ENCODE measurements around the gene OXGR1.
"Not testable (repeated sequence)": the region's sequence is repeated elsewhere in the genome, so short reads cannot be mapped to it uniquely, and the experiment has no call there.

OXGR1 gene

DNA sequence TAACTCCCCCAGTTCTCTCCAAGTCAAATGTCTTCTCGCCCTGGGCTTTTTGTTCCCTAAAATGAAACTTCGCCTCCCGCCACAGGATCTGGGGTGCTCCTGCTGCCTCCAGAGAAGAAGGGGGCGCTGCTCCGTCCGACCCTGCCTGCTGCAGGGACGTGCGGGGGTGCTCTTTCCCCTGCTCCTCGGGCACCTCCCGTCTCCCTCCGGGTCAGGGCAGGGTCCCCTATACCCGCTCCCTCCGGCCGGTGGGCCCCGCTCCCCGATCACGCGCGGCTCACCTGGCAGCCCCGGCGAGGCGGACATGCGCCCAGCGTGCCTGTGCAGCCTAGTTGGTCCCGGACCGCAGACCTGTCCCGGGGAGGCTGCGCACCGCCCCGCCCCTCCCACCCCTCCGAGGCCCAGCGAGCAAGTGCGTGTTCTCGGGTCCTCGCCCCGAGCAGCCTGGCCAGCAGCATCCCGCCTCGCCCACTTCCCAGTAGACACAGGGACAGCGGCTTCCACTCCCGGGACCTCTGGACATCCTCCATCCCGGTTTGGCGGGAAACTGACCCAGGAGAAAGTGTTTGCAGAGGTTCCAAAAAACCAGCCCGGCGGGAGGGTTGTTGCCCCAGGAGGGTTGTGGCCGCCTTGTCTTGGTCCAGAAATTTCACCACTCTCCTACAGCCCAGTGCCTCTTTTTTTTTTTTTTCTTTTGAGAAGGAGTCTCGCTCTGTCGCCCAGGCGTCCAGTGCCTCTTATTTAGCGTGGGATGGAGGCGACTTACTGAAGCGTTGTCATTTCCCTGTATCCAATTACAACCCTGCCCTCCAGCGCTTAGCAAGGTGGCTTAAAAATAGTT lies at the start of gene OXGR1:
TSS of gene OXGR1 (minus strand) at position 460 of the 841 bp plus-strand sequence. CDS start 6,717 bp downstream, outside the sequence.
- no peak for DNase-seq (ENCODE audit: low spot score)

- DNase-seq (ENCODE audit: low spot score): no peak
These were observed 49.0 kb upstream of the OXGR1 start for GRCh38 chr13:97043302-97043701.

DNA sequence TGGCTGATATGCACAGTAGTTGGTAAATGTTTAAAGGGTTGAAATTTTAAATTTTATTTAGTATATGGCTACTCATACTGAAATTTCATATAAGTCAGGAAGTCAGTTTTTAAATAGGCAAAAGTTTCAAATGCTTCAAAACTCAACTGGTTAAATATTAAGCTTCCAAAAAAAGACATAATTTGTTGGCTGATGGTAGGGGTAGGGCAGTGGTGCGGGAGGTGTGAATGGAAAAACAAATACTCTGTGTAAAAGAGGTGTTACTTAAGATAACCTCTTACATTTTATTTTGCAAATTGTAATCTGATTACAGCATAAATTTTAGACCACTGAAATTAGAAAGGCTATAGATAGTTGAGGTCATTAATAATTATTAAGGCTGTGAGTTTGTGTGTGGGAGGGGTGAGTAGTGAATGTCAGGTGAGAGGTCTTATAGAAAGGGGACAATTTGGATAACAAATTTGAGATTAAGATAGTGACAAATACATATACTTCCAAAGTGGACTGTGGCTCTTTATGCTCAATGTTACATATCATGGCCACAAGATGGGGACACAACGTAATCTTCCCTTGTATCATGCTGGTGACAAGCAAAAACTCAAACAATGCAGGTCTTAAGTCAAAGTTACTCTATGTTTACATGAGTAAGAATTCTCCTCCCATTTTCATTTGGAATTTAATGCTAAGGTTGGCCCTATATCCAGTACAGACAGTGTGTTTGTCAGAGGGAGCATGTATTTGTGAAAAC lies 36.6 kb upstream of the OXGR1 start:
- peak; percentile 47 for DNase-seq (ENCODE audit: low spot score)

DNA sequence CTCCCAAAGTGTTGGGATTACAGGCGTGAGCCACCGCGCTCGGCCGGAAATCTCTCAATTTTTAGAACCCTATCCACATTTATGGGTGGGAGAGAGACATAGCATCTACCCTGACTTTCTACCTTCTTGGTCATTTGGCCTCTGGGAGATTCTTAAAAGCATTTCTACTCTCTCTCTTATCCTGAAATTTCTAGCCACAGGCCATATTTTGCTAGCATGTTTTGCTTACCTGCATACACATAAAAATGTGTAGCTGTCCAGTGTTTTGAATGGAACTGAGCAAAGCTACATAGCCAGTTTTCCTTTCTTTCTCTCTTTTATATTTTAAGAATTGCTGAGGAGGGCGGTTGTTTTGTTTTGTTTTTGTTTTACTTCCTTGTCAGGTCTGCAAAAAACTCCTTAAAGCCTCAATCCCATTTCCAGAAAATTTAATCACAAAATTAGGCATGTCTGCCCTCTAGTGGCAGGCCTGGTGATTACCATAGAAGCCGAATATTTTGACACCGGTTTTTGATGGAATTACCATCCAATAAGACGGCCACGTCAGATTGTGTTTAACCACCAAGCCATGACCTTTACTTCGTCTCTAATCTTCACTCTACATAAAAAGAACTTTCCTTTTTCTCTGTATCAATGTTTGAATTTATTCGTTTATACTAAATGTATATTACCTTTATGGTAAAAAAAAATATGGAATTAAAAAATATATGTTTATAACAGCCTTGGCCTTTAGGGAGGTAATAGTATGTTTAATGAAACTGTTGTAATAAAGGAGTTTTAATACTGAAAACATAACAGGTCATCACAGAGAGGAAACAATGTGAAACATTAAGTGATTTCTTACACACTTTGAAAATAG lies 34.4 kb upstream of the OXGR1 start:
- DNase-seq (ENCODE audit: low spot score): peak; percentile 69

DNA sequence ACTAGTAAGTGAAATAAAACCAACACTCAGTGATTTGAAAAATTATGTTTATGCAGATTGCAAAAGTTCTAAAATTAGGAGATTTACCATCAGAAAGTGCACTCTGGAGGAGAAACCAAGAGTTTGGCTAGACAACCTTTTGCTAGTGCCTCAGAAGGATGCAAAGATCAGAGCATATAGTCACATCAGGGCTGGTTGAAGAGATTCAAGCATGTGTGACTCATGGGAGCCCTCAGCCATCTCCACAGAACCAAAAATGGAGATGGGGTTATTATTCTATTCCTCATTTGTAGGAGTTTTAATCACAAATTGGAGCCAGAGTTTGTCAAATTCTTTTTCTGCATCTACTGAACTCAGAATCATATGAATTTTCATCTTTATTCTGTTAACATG lies 32.9 kb upstream of the OXGR1 start:
- DNase-seq (ENCODE audit: low spot score): no peak

GRCh38 chr13:97026531-97027161 lies 32.4 kb upstream of the OXGR1 start:
- no peak for DNase-seq (ENCODE audit: low spot score)

DNA sequence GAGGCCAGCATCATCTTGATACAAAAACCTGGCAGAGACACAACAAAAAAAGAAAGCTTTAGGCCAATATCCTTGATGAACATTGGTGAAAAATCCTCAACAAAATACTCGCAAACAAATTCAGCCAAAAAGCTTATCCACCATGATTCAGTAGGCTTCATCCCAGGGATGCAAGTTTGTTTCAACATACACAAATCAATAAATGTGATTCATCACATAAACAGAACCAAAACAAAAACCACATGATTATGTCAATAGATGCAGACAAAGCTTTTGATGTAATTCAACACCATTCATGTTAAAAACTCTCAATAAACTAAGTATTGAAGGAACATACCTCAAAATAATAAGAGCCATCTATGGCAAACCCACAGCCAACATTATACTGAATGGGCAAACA lies 29.5 kb upstream of the OXGR1 start:
- DNase-seq (ENCODE audit: low spot score): not testable (repeated sequence)

DNA sequence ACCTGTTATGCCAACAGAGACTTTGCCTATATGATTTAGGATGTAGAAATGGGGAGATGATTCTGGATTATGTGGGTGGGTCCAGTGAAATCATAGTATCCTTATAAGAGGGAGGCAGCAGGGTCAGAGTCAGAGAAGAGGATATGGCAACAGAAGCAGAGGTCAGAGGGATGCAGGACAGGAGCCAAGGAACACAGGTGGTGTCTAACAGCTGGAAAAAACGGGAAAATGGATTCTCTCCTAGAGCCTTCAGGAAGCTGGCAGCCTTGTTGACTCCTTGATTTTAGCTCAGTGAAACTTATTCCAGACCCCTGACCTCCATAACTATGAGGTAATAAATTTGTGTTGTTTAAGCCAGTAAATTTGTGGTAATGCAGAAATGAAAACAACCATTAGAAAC lies 28.8 kb upstream of the OXGR1 start:
- no peak for DNase-seq (ENCODE audit: low spot score)

GRCh38 chr13:97021241-97021640 lies 27.0 kb upstream of the OXGR1 start:
- no peak for DNase-seq (ENCODE audit: low spot score)

GRCh38 chr13:97020689-97021240 lies 26.5 kb upstream of the OXGR1 start:
- no peak for DNase-seq (ENCODE audit: low spot score)

- DNase-seq (ENCODE audit: low spot score): no peak
These were observed 25.9 kb upstream of the OXGR1 start for GRCh38 chr13:97020194-97020593.

- no peak for DNase-seq (ENCODE audit: low spot score)
These were observed 25.0 kb upstream of the OXGR1 start for GRCh38 chr13:97019236-97019635.

GRCh38 chr13:97018029-97018819 lies 23.9 kb upstream of the OXGR1 start:
- peak; percentile 54 for DNase-seq (ENCODE audit: low spot score)

DNA sequence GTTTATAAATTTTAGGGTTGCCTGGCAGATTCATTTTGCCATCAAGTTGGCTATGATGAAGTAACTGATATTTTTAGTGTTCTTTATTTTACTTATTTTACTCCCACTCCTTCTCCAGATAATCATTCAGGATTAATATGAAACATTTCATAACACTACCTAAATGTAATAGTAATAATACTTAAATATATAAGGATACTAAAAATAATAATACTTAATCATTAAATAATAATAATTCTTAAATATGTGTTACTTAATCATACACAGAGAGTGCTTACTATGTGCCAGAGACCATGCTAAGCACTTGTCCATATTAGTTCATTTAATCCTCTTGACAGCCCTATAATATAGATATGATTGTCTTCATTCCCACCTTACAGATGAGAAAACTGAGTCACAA lies 23.0 kb upstream of the OXGR1 start:
- no peak for DNase-seq (ENCODE audit: low spot score)

- no peak for DNase-seq (ENCODE audit: low spot score)
These were observed 21.5 kb upstream of the OXGR1 start for GRCh38 chr13:97015661-97016350.

- DNase-seq (ENCODE audit: low spot score): no peak
These were observed 18.2 kb upstream of the OXGR1 start for GRCh38 chr13:97012251-97013048.

DNA sequence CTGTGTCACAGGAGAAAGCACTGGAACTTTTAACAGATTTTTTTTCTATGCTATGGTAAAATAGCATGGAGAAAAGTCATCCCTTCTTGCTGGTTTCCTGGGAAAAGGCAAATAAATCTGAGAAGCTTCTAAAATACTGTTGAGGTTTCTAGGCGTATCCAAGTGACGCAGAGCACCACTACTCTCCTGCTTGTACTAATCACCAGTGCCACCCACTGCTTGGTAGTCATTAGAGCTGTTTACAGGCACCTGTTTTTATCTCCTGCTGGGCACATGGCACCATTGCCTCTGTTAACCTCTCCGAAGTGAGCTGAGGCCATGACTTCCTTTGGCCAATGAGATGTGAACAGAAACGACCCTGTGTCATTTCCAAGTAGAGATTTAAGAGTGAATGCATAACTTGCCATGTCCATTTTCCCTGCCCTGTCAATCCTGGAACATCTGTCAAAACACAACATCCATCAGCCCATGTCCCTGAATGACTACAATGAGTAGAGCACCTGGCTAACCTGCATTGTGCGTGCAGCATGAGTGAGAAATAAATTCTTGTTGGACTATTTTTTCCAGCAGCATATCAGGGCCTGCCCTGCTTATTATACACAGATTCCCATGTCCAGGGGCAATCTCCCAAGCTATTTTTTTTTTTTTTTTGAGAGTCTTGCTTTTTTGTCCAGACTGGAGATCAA lies 17.3 kb upstream of the OXGR1 start:
- no peak for DNase-seq (ENCODE audit: low spot score)

DNA sequence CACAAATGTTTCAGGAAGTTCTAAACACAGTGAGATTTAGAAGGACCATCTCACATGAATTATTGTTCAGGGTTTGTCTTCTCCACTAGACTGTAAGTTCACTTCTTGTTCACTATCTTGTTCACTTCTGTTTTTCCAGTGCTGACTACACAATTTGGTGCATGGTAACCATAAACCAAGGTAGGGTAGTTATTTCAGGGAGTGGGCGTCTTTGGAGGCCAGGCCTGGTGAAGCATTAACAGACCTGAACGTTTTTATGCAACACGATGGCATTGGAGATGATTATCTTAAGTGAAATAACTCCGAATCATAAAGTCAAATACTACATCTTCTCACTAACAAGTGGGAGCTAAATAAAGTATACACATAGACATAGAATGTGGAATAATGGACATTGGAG lies 14.4 kb upstream of the OXGR1 start:
- DNase-seq (ENCODE audit: low spot score): no peak

All from D341Med (cell line).